Sigmoid colon (tissue), 7 donors: ENCODE results near the gene RNF157. TPM values are rescaled to one million over a fixed set of nuclear protein-coding genes. Genes with fewer than 3 reads are reported as not detected.

Experiments used
- DNase-seq: peaks from one replicate; pipeline ENCODE4 v3.0.0-alpha.2; 2019
- H3K27ac ChIP-seq, 4 donors: fragments of 200-600 bp; sonication (generic); one replicate each; pipeline ENCODE4 v1.5.1; 2016 to 2019; ENCODE audit warnings: mild to moderate bottlenecking in 1 of 4
- H3K27me3 ChIP-seq, 3 donors: fragments of 200-600 bp; sonication (generic); one replicate each; pipeline ENCODE4 v1.5.1; 2019; ENCODE audit warnings: mild to moderate bottlenecking in 1 of 3
- H3K36me3 ChIP-seq, 4 donors: fragments of 200-600 bp; sonication (generic); one replicate each; pipeline ENCODE4 v1.5.1; 2016 to 2019
- H3K4me1 ChIP-seq, 4 donors: fragments of 200-600 bp; sonication (generic); one replicate each; pipeline ENCODE4 v1.5.1; 2017 to 2019
- H3K4me3 ChIP-seq, 4 donors: fragments of 200-600 bp; sonication (generic); one replicate each; pipeline ENCODE4 v1.5.1; 2017 to 2019; ENCODE audit warnings: mild to moderate bottlenecking in 2 of 4, moderate library complexity in 1 of 4
- H3K9me3 ChIP-seq, 4 donors: fragments of 200-600 bp in 3 of 4; sonication (generic) in 3 of 4; one replicate each; pipeline versions ENCODE4 v1.5.1 to v1.6.1; 2013 to 2019
- CTCF ChIP-seq, 4 experiments: fragments of 450-650 bp in 3 of 4; fragments of 200-600 bp in 1 of 4; IDR thresholded peaks; one replicate each; pipeline ENCODE4 v1.5.1; 2016 to 2019; ENCODE audit warnings: antibody characterized with exemption in 4 of 4, mild to moderate bottlenecking in 3 of 4, moderate library complexity in 2 of 4
- EP300 ChIP-seq, 4 donors: sonication (generic); formaldehyde crosslinking; IDR thresholded peaks; one replicate each; pipeline ENCODE4 v1.6.1; 2017; ENCODE audit warnings: antibody characterized with exemption in 4 of 4
- POLR2A ChIP-seq, 2 donors: fragments of 450-650 bp; IDR thresholded peaks; one replicate each; pipeline ENCODE4 v1.6.1; 2016; ENCODE audit warnings: antibody characterized with exemption in 2 of 2, mild to moderate bottlenecking in 2 of 2, moderate library complexity in 2 of 2
- POLR2AphosphoS5 ChIP-seq, 4 donors: sonication (generic); formaldehyde crosslinking; IDR thresholded peaks; one replicate each; pipeline ENCODE4 v1.6.1; 2017; ENCODE audit warnings: antibody characterized with exemption in 4 of 4
- WGBS, 2 donors: extraction: QIAGEN DNeasy Blood & Tissue Kit; methylation state at CpG; one replicate each; pipeline ENCODE4 v1.1.7; 2013; 5-methylcytosine and 5-hydroxymethylcytosine counted together
- intact Hi-C: fragments of 100-400 bp; cut with DNase I; formaldehyde crosslinking; loops from one replicate; pipeline ENCODE4 v1.15.1; 2023
- polyA plus RNA-seq, 3 donors: library from polyadenylated mRNA; stranded (reverse); fragments of 200-250 nt; gene quantifications; one replicate each; pipeline ENCODE4 v1.2.3, GENCODE V29; 2013
- total RNA-seq, 4 donors: library from RNA; depleted of rRNA; stranded (reverse); fragments of >200 nt; gene quantifications; one replicate each; pipeline ENCODE4 v1.1.0, GENCODE V29; 2016
- donor health status: healthy with polysubstance abuse.
- donor health status: Bipolar disorder and iron deficiency.
- donor health status: healthy.

The RNF157 gene
- total and polyA plus RNA-seq, 7 donors, result 3.1 to 29.5 (median 6.0) TPM

DNA sequence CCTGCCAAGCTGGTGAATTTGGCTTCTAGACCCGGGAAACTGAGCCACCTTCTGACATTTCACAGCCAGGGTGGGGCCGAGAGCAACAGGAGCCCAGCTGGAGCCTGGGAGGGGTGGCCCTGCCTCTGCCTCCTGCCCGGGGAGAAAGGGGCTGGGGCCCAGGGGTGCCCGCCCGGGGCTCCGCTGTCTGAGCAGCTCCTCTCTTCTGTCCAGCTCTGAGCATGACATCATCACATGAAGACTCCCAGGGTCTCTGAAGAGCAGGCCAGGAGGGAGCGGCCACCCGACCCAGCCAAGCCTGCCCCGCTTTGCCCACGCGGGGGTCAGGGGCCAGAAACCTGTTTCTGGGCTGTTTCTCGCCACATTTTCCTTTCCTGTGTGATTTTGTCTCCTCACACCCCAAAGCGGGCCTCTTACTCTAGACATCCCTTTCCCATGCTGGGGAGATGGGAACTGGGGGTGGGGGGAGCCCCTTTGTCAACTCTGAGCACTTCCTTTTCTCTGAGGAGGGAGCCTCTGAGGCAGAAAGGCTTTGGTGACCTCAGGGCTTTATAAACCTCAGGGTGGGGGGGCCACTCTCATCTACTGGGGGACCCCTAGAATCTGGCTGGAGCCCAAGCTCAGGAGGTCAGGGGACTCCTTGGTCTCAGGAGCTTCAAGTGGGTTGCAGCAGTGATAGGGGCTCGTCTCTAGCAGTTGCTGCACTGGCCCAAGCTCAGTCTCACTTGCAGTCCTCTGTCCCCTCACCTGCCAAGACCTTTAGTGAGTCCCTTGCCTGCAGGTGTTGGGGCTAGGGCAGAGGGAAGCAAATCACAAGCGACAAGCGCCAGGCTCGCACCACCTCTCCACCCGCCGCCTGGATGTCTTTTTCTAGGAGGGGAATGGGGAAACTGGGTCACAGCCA lies 32.5 kb upstream of the RNF157 start:
- TF ChIP-seq POLR2A (IDR thresholded peaks at IDR 0.05), result no peak
- TF ChIP-seq EP300 (IDR thresholded peaks at IDR 0.05), result no peak
- TF ChIP-seq POLR2AphosphoS5 (IDR thresholded peaks at IDR 0.05), result no peak
- TF ChIP-seq CTCF (IDR thresholded peaks at IDR 0.05), result no peak
- no peak for DNase-seq
- WGBS, 2 donors, result 47 to 58% methylated on average over 19 of the region's 19 CpGs
- Histone ChIP-seq H3K4me1 (peaks cover 0 to 49% (median 43%) of the 10 kb centered on the region in 4 donors), H3K27me3 (no peaks in the 10 kb centered on the region), H3K27ac (peak overlapping the region; percentile 15 to 32 (median 23)), H3K9me3 (no peaks in the 10 kb centered on the region), H3K4me3 (peak overlapping the region in 1 of 4 donors; percentile 29), H3K36me3 (peaks cover 6 to 24% (median 9%) of the 10 kb centered on the region in 4 donors)
- intact Hi-C loops, result no loop called here

GRCh38 chr17:76271669-76272540 lies 31.6 kb upstream of the RNF157 start:
- peak overlapping the region; percentile 15 to 32 (median 23) for H3K27ac ChIP-seq

GRCh38 chr17:76270770-76271668 lies 30.7 kb upstream of the RNF157 start:
- intact Hi-C loops, result no loop called here
- peaks cover 0 to 67% (median 57%) of the 10 kb centered on the region in 4 donors for H3K4me1 ChIP-seq
- no peak for TF ChIP-seq CTCF (IDR thresholded peaks at IDR 0.05)
- no peak for TF ChIP-seq EP300 (IDR thresholded peaks at IDR 0.05)
- TF ChIP-seq POLR2AphosphoS5 (IDR thresholded peaks at IDR 0.05), result no peak
- no peak for TF ChIP-seq POLR2A (IDR thresholded peaks at IDR 0.05)
- 67 to 74% methylated on average over 14 of the region's 14 CpGs for WGBS, 2 donors
- no peak for DNase-seq
- peak overlapping the region in 1 of 4 donors; percentile 29 for H3K27ac ChIP-seq
- H3K9me3 ChIP-seq, result no peaks in the 10 kb centered on the region
- H3K36me3 ChIP-seq, result peaks cover 6 to 24% (median 9%) of the 10 kb centered on the region in 4 donors
- H3K4me3 ChIP-seq, result peak overlapping the region in 1 of 4 donors; percentile 29
- no peaks in the 10 kb centered on the region for H3K27me3 ChIP-seq

More at GRCh38 chr17:76271669-76272540, 31.6 kb upstream of the RNF157 start:
- H3K9me3 ChIP-seq, result no peaks in the 10 kb centered on the region
- no peak for TF ChIP-seq EP300 (IDR thresholded peaks at IDR 0.05)
- no peak for TF ChIP-seq CTCF (IDR thresholded peaks at IDR 0.05)
- TF ChIP-seq POLR2AphosphoS5 (IDR thresholded peaks at IDR 0.05), result peak in 1 of 4 donors; percentile 23
- no peak for TF ChIP-seq POLR2A (IDR thresholded peaks at IDR 0.05)
- H3K4me3 ChIP-seq, result peak overlapping the region; percentile 5 to 31 (median 28)
- peaks cover 0 to 58% (median 51%) of the 10 kb centered on the region in 4 donors for H3K4me1 ChIP-seq
- H3K36me3 ChIP-seq, result peaks cover 6 to 24% (median 9%) of the 10 kb centered on the region in 4 donors
- no peaks in the 10 kb centered on the region for H3K27me3 ChIP-seq
- DNase-seq, result no peak
- intact Hi-C loops, result no loop called here
- 4 to 7% methylated on average over 38 of the region's 38 CpGs for WGBS, 2 donors

DNA sequence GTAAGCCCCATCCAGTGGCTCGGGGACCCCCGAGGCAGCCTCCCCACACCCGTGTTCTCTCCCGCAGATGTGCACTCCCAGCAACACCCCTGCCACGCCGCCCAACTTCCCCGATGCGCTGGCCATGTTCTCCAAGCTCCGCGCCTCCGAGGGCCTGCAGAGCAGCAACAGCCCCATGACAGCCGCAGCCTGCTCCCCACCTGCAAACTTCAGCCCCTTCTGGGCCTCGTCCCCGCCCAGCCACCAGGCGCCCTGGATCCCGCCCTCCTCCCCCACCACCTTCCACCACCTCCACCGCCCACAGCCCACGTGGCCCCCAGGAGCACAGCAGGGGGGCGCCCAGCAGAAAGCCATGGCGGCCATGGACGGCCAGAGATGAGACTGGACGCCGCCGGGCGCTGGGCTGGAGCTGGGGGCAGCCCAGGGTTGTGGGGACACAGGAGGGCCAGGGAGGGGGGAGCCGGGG lies 29.9 kb upstream of the RNF157 start:
- no peak for DNase-seq
- H3K27me3 ChIP-seq, result no peaks in the 10 kb centered on the region
- no peak overlapping the region for H3K27ac ChIP-seq
- H3K36me3 ChIP-seq, result peaks cover 6 to 24% (median 9%) of the 10 kb centered on the region in 4 donors
- no peak for TF ChIP-seq POLR2AphosphoS5 (IDR thresholded peaks at IDR 0.05)
- TF ChIP-seq EP300 (IDR thresholded peaks at IDR 0.05), result no peak
- no peak for TF ChIP-seq CTCF (IDR thresholded peaks at IDR 0.05)
- TF ChIP-seq POLR2A (IDR thresholded peaks at IDR 0.05), result no peak
- no peak overlapping the region for H3K4me3 ChIP-seq
- H3K4me1 ChIP-seq, result peaks cover 0 to 67% (median 57%) of the 10 kb centered on the region in 4 donors
- intact Hi-C loops, result no loop called here
- 77 to 81% methylated on average over 26 of the region's 26 CpGs for WGBS, 2 donors
- H3K9me3 ChIP-seq, result no peaks in the 10 kb centered on the region
